GM12865 (cell line): ENCODE measurements around the gene ABLIM3.

Experiments
- DNase-seq: peaks from one replicate; pipeline ENCODE4 v3.0.0; 2010; ENCODE audit warnings: low read depth
- H3K4me3 ChIP-seq: 2 replicates; pipeline ENCODE4 v1.5.1; 2011; ENCODE audit warnings: mild to moderate bottlenecking, low read depth, low read length, control low read depth
- TF ChIP-seq, protein P1 (sequence below): IDR thresholded peaks from 2 replicates; pipeline ENCODE4 v1.5.1; 2011; ENCODE audit warnings: low read length, control low read depth, low read depth, inconsistent platforms; ENCODE audit not compliant: insufficient read depth; ENCODE audit errors: missing control alignments

The ABLIM3 gene

GRCh38 chr5:149277801-149278200 lies 136.5 kb downstream of the ABLIM3 start:
- DNase-seq: no peak
- TF ChIP-seq, protein P1, sequence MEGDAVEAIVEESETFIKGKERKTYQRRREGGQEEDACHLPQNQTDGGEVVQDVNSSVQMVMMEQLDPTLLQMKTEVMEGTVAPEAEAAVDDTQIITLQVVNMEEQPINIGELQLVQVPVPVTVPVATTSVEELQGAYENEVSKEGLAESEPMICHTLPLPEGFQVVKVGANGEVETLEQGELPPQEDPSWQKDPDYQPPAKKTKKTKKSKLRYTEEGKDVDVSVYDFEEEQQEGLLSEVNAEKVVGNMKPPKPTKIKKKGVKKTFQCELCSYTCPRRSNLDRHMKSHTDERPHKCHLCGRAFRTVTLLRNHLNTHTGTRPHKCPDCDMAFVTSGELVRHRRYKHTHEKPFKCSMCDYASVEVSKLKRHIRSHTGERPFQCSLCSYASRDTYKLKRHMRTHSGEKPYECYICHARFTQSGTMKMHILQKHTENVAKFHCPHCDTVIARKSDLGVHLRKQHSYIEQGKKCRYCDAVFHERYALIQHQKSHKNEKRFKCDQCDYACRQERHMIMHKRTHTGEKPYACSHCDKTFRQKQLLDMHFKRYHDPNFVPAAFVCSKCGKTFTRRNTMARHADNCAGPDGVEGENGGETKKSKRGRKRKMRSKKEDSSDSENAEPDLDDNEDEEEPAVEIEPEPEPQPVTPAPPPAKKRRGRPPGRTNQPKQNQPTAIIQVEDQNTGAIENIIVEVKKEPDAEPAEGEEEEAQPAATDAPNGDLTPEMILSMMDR: no peak
- no peak overlapping the region for H3K4me3 ChIP-seq

GRCh38 chr5:149278451-149279210 lies 137.3 kb downstream of the ABLIM3 start:
- no peak overlapping the region for H3K4me3 ChIP-seq
- no peak for DNase-seq
- TF ChIP-seq, protein P1: no peak

DNA sequence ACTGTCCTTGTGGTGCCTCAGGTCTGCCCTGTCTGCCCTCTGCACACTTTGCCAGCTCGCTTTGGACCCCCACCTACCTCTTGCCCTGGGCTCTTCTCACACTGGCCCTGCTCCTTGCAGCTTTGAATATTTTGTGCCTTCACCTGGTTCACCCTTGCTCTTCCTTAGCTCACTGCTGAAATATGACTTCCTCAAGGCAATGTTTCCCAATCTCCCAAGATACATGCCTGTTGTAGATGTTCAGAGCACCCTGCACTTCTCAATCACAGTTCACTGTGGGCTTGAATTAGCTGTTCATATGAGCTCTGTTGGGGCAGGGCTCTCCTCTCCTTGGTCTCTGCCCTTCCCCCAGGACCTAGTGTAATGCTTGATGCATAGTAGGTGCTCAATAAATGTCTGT lies 138.4 kb downstream of the ABLIM3 start:
- DNase-seq: no peak
- no peak overlapping the region for H3K4me3 ChIP-seq
- TF ChIP-seq, protein P1: no peak

- no peak for DNase-seq
Observed at GRCh38 chr5:149280124-149280523, 138.8 kb downstream of the ABLIM3 start.

DNA sequence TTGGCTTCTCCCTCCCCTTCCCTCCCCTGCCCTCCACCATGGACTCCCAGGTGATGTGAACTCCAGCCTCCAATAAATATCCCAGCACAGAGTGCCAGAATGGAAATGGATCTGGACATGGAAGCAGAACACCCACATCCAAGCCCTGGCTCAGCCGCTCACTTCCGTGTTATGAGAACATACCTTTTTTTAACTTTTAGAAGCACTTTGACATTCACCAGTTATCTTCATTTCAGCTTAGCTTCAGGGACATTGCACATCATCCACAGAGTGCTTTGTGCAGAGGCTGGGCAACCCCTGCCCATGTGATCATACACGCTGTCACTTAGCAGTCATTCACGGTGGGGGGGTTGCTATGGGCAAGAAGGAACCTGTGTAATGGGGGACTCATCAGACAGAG lies 139.5 kb downstream of the ABLIM3 start:
- no peak for DNase-seq
- TF ChIP-seq, protein P1: no peak
- no peak overlapping the region for H3K4me3 ChIP-seq

More at GRCh38 chr5:149280124-149280523, 138.8 kb downstream of the ABLIM3 start:
- TF ChIP-seq, protein P1: no peak
- no peak overlapping the region for H3K4me3 ChIP-seq

DNA sequence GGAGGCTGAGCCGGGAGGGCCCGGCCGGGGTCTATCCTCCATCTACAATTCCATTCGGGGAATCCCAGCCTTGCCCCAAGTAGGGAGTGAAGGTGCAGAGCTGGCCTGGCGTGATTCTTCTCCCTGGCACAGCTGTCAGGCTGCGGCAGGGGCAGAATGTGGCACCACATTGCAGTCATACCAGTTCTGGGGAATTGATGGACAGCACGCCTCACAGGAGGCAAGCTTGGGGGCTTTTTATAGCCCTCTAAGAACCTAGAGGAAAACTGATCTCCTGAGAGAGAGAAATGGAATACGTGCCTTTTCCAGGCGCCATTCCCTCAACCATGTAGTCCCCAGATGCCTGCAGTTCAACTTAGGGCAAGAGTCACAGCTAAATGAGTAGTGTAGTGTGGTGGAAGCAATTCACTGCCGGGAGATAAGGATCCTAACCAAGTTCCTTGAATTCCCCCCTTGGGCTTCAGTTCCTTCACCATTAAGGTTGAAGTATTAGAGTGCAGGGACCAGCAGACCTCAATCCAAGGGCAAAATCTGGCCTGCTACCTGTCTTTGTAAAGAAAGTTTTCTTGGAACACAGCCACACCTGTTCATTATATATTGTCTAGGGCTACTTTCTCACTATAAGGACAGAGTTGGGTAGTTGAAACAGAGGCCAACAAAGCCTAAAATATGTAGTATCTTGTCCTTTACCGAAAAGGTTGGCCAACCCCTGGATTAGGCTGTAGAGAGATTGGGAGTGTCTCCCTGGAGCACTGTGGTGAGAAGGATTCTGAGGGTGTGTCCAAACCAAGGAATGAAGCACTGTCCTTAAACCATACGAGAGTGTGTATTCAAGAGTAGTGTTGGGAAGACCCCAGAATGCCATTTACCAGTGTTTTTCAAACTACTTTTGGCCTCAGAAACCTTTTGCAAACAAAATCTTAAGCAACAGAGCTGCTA lies 141.0 kb downstream of the ABLIM3 start:
- TF ChIP-seq, protein P1: no peak
- no peak overlapping the region for H3K4me3 ChIP-seq
- DNase-seq: no peak
